OCI-LY1 (cell line): ENCODE data around the gene CLSTN2.

Experiments used
- H2AFZ ChIP-seq: fragments of 200-600 bp; sonication (generic), shearing (Covaris generic); 2 replicates; pipeline ENCODE4 v1.6.0; 2014; ENCODE audit warnings: antibody characterized with exemption, mild to moderate bottlenecking, low read length
- H3F3A ChIP-seq: fragments of 200-600 bp; sonication (generic), shearing (Covaris generic); 2 replicates; pipeline ENCODE4 v1.6.0; 2014; ENCODE audit warnings: mild to moderate bottlenecking, antibody characterized with exemption, low read length, moderate library complexity; ENCODE audit not compliant: insufficient read depth
- H3K27ac ChIP-seq: fragments of 200-600 bp; sonication (generic); 2 replicates; pipeline ENCODE4 v1.5.1; 2014; ENCODE audit warnings: low read length, mixed run types, mild to moderate bottlenecking, low read depth; ENCODE audit not compliant: poor library complexity, severe bottlenecking
- H3K27me3 ChIP-seq: fragments of 200-600 bp; sonication (generic); 2 replicates; pipeline ENCODE4 v1.6.0; 2014; ENCODE audit warnings: antibody characterized with exemption, mild to moderate bottlenecking, low read length, moderate library complexity; ENCODE audit not compliant: insufficient read depth
- H3K36me3 ChIP-seq: fragments of 200-600 bp; sonication (generic); 2 replicates; pipeline ENCODE4 v1.6.1; 2014; ENCODE audit warnings: mild to moderate bottlenecking, antibody characterized with exemption, low read length, moderate library complexity, mixed read lengths; ENCODE audit not compliant: insufficient read depth
- H3K4me1 ChIP-seq: fragments of 200-600 bp; sonication (generic); 2 replicates; pipeline ENCODE4 v1.5.1; 2014; ENCODE audit warnings: mild to moderate bottlenecking, low read length, moderate library complexity; ENCODE audit not compliant: insufficient read depth, severe bottlenecking
- H3K4me2 ChIP-seq: fragments of 200-600 bp; sonication (generic), shearing (Covaris generic); 2 replicates; pipeline ENCODE4 v1.6.1; 2014; ENCODE audit warnings: low read length
- H3K4me3 ChIP-seq: fragments of 200-600 bp; sonication (generic); 2 replicates; pipeline ENCODE4 v1.5.1; 2014; ENCODE audit warnings: low read length, low read depth, mild to moderate bottlenecking, mixed read lengths; ENCODE audit not compliant: poor library complexity, severe bottlenecking
- H3K79me2 ChIP-seq: fragments of 200-600 bp; shearing (Covaris generic); 2 replicates; pipeline ENCODE4 v1.6.1; 2016; ENCODE audit warnings: mixed run types, low read length, mixed read lengths; ENCODE audit not compliant: insufficient read depth
- H3K9ac ChIP-seq: fragments of 200-600 bp; sonication (generic), shearing (Covaris generic); 2 replicates; pipeline ENCODE4 v1.6.1; 2014; ENCODE audit warnings: mild to moderate bottlenecking, low read length, mixed read lengths
- H3K9me2 ChIP-seq: fragments of 200-600 bp; sonication (generic), shearing (Covaris generic); 2 replicates; pipeline ENCODE4 v1.6.1; 2014; ENCODE audit warnings: low read depth, mild to moderate bottlenecking, low read length, mixed read lengths
- H3K9me3 ChIP-seq: fragments of 200-600 bp; shearing (Covaris generic); 2 replicates; pipeline ENCODE4 v1.6.1; 2014; ENCODE audit warnings: low read length, mixed read lengths
- H4K20me1 ChIP-seq: fragments of 200-600 bp; sonication (generic), shearing (Covaris generic); 2 replicates; pipeline ENCODE4 v1.6.0; 2016; ENCODE audit warnings: mild to moderate bottlenecking, low read length; ENCODE audit not compliant: insufficient read depth
- CTCF ChIP-seq: fragments of 200-600 bp; sonication (generic), shearing (Covaris generic); IDR thresholded peaks from 2 replicates; pipeline ENCODE4 v1.5.1; 2017; ENCODE audit warnings: mild to moderate bottlenecking, antibody characterized with exemption, low read length, moderate library complexity, mixed read lengths
- EZH2 ChIP-seq: fragments of 200-600 bp; sonication (generic), shearing (Covaris generic); IDR thresholded peaks from 2 replicates; pipeline ENCODE4 v1.8.0; 2017; ENCODE audit warnings: borderline replicate concordance, mixed run types, mild to moderate bottlenecking, antibody characterized with exemption, low read length, moderate library complexity, mixed read lengths

CLSTN2 gene

GRCh38 chr3:140247775-140248174 lies 312.8 kb downstream of the CLSTN2 start:
- no peak overlapping the region for H2AFZ ChIP-seq
- TF ChIP-seq CTCF (no peak), EZH2 (no peak)

GRCh38 chr3:140249188-140249587 lies 314.2 kb downstream of the CLSTN2 start:
- no peak overlapping the region for H3K4me3 ChIP-seq
- H3K9me2 ChIP-seq = no peaks in the 10 kb centered on the region
- H2AFZ ChIP-seq = no peak overlapping the region
- no peaks in the 10 kb centered on the region for H3F3A ChIP-seq
- no peaks in the 10 kb centered on the region for H3K4me1 ChIP-seq
- TF ChIP-seq EZH2 (no peak), CTCF (no peak)
- no peaks in the 10 kb centered on the region for H3K79me2 ChIP-seq
- H4K20me1 ChIP-seq = no peaks in the 10 kb centered on the region
- no peak overlapping the region for H3K9ac ChIP-seq
- H3K9me3 ChIP-seq = no peaks in the 10 kb centered on the region
- H3K4me2 ChIP-seq = no peak overlapping the region
- H3K27ac ChIP-seq = no peak overlapping the region
- no peaks in the 10 kb centered on the region for H3K27me3 ChIP-seq
- no peaks in the 10 kb centered on the region for H3K36me3 ChIP-seq

More at GRCh38 chr3:140247775-140248174, 312.8 kb downstream of the CLSTN2 start:
- Histone ChIP-seq H3K9ac (no peak overlapping the region), H3K4me1 (no peaks in the 10 kb centered on the region), H3K9me3 (no peaks in the 10 kb centered on the region), H3K27ac (no peak overlapping the region), H3K79me2 (no peaks in the 10 kb centered on the region), H3K4me3 (no peak overlapping the region), H3K9me2 (no peaks in the 10 kb centered on the region), H4K20me1 (no peaks in the 10 kb centered on the region), H3K4me2 (no peak overlapping the region), H3K36me3 (no peaks in the 10 kb centered on the region), H3K27me3 (no peaks in the 10 kb centered on the region), H3F3A (no peaks in the 10 kb centered on the region)

GRCh38 chr3:140250010-140250855 lies 315.2 kb downstream of the CLSTN2 start:
- Histone ChIP-seq H3F3A (no peaks in the 10 kb centered on the region), H2AFZ (no peak overlapping the region), H3K4me3 (no peak overlapping the region), H3K4me2 (no peak overlapping the region), H3K9ac (no peak overlapping the region), H3K36me3 (no peaks in the 10 kb centered on the region), H3K27me3 (no peaks in the 10 kb centered on the region), H3K27ac (no peak overlapping the region), H3K4me1 (no peaks in the 10 kb centered on the region), H3K9me2 (no peaks in the 10 kb centered on the region), H3K79me2 (no peaks in the 10 kb centered on the region), H4K20me1 (no peaks in the 10 kb centered on the region), H3K9me3 (no peaks in the 10 kb centered on the region)
- TF ChIP-seq CTCF = no peak
- TF ChIP-seq EZH2 = no peak
